Smooth muscle cell of the brain vasculature (primary cell): ENCODE measurements around the gene UBE2M.
"Not testable (repeated sequence)": the region's sequence is repeated elsewhere in the genome, so short reads cannot be mapped to it uniquely, and the experiment has no call there.

Experiments
- DNase-seq: peaks from one replicate; pipeline ENCODE4 v3.0.0-alpha.2; 2012; ENCODE audit warnings: low read depth, low spot score

The UBE2M gene

GRCh38 chr19:58539169-58539559, 19.2 kb downstream of the UBE2M start:
- not testable (repeated sequence) for DNase-seq

- no peak for DNase-seq
Observed at GRCh38 chr19:58538257-58539168, 19.9 kb downstream of the UBE2M start.

GRCh38 chr19:58536852-58537798, 21.3 kb downstream of the UBE2M start:
- DNase-seq = no peak

- no peak for DNase-seq
Observed at GRCh38 chr19:58535857-58536256, 22.6 kb downstream of the UBE2M start.

GRCh38 chr19:58531034-58531840, 27.2 kb downstream of the UBE2M start:
- no peak for DNase-seq

GRCh38 chr19:58529405-58529804, 29.0 kb downstream of the UBE2M start:
- DNase-seq = no peak

GRCh38 chr19:58522709-58523108, 35.7 kb downstream of the UBE2M start:
- DNase-seq = no peak

- no peak for DNase-seq
Observed at GRCh38 chr19:58521651-58522050, 36.8 kb downstream of the UBE2M start.

- DNase-seq = no peak
Observed at GRCh38 chr19:58520257-58520599, 38.2 kb downstream of the UBE2M start.

- peak; percentile 86 for DNase-seq
Observed at GRCh38 chr19:58519355-58520256, 38.8 kb downstream of the UBE2M start, which contains the start of gene ZBTB45. Gene ZBTB45 (minus strand): TSS chr19:58519810. CDS start chr19:58517673, 2,137 bp downstream.

GRCh38 chr19:58519087-58519354, 39.4 kb downstream of the UBE2M start:
- DNase-seq = peak; percentile 35

GRCh38 chr19:58518256-58519086, 39.9 kb downstream of the UBE2M start:
- DNase-seq = no peak

GRCh38 chr19:58516964-58517833, 41.2 kb downstream of the UBE2M start:
- DNase-seq = no peak

GRCh38 chr19:58516246-58516836, 42.1 kb downstream of the UBE2M start:
- no peak for DNase-seq

- no peak for DNase-seq
Observed at GRCh38 chr19:58515259-58515658, 43.2 kb downstream of the UBE2M start.

- no peak for DNase-seq
Observed at GRCh38 chr19:58514564-58515022, 43.8 kb downstream of the UBE2M start.

- peak; percentile 69 for DNase-seq
Observed at GRCh38 chr19:58513694-58514563, 44.5 kb downstream of the UBE2M start.
